GM19468 (cell line): ENCODE results near the gene OGDHL.
"Not testable (repeated sequence)": the region's sequence is repeated elsewhere in the genome, so short reads cannot be mapped to it uniquely, and the experiment has no call there.

Experiments
- ATAC-seq: cut with Tn5 transposase; IDR thresholded peaks from one replicate; pipeline ENCODE4 v1.9.1; 2021; ENCODE audit warnings: mild to moderate bottlenecking, moderate library complexity, moderate number of reproducible peaks; ENCODE audit not compliant: unreplicated experiment; ENCODE audit errors: extremely low read depth

The OGDHL gene

DNA sequence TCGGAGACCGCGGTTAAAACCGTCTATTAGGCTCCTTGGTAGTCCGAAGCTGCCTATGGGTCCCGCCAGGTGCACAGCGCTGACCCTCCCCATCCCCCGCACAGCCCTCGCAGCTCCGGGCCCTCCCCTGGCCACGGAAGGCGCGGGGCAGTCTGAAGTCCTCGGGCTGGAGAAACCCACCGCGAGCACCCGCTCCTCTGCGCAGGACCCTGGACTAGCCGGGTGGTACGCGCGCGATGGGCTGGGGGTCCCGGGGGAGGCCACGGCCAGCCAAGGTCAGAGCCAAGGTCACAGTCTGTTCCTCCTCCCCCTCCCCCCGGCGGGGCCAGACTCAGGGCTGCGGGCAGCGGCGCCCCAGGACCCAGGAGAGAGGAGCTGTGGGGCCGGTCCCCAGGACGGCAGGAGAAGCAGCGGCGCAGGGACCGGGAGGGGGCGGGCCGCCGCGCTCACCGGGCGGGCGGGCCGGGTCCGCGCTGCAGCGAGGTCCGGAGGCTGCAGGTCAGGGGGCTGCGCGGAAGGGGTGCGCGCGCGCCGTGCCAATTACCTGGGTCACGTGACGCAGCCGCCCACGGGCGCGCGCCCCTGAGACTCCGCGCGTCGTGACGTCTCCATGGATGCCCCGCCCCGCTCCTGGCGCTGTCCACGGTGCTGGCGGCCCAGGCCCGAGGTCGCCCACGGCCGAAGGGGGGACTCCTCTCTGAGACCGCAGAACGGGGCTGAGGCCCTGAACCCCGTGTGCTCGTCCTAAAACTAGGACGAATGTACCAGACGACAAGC is at the start of gene OGDHL:
TSS of gene OGDHL (minus strand) at position 535 of the 777 bp plus-strand sequence. CDS start 3,731 bp downstream, outside the sequence.
- peak; percentile 32 for ATAC-seq

DNA sequence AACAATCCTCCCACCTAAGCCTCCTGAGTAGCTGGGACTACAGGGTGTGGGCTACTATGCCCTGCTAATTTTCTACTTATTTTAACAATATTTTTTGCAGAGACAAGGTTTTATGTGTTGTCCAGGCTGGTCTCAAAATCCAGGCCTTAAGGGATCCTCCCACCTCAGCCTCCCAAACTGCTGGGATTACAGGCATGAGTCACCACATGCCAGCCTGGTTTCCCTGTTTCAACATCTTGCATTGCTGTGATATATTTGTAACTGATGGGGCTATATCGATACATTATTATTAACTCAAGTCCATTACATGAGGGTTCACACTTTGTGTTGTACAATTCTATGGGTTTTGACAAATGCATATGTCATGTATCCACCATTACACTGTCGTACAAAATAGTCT is 41.9 kb upstream of the OGDHL start:
- no peak for ATAC-seq

DNA sequence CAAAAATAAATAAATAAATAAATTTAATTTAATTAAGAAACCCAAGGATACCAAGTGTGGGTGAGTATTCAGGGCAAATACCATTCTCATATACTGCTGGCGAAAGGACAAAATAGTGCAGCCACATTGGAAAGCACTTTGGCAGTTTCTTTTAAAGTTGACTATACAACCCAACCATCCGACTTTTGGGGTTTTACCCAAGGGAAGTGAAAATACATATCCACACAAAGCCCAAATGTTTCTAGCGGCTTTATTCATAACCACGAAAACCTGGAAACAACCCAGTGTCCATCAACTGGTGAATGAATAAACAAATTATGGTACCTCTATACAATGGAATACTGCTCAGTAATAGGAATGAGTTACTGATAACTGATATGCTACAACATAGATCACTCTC is 36.2 kb upstream of the OGDHL start:
- ATAC-seq = no peak

DNA sequence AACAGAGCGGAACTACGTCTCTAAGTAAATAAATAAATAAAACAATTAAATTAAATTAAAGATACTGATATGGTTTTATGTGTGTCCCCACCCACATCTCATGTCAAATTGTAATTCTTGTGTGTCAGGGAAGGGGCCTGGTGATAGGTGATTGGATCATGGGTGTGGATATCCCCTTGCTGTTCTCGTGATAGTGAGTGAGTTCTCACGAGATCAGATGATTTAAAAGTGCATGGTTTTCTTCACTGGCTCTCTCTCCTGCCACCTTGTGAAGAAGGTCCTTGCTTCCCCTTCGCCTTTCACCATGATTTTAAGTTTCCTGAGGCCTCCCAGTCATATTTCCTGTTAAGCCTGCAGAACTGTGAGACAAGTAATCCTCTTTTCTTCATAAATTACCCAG is 29.0 kb upstream of the OGDHL start:
- no peak for ATAC-seq

DNA sequence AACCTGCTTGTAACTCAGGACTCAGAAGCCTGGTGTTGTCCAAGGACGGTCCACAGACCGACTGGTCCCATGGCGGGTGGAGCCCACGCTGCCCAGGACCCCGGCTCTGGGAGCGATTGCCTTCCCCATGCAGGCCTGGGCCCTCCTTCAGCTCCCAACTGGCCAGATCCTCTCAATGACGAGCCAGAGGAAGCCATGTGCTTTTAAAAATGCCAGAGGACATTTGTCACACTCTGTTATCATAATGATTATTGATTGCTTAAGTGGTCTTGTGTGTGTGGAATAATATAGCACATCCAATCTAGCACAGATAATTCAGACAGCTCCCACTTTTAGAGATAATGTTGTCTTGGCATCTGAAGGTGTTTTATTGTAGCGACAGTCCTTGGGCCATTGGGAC is 22.6 kb upstream of the OGDHL start:
- no peak for ATAC-seq

DNA sequence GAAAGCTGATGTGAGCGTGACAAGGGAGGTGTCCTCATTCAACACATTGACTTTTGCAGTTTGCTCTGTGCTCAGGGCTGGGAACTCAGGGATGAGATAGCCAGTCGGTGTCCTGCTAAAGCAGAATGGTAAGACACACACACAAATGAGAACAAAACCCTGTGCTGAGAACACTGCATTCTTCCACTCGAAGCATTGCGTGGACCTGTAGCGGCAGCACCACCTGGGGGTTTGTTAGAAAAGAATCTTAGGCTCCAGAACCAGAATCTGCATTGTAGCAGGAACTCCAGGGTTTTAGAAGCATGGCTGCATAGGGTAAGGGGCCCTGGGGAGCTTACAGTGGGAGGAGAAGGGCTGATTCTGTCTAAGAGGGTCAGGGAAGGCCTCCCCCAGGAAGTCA is 21.5 kb upstream of the OGDHL start:
- no peak for ATAC-seq

DNA sequence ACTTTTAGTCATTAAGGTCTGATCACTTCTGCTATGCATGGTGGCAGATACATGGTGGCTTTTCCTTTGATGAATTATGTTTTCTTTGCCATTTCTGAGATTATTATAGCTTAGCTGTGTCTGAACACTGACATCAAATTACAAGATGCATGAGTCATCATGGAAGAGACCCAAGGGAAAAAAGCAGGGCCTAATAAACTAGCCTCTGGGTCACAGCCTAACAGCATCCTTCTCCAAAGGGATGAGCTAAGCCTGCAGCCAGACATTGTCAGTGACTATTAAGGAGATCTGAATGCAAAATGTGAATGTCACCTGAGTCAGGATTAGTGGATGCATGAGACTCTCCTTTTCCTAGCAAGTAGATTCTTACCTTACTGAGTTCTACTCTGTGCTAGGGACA is 19.1 kb upstream of the OGDHL start:
- no peak for ATAC-seq

DNA sequence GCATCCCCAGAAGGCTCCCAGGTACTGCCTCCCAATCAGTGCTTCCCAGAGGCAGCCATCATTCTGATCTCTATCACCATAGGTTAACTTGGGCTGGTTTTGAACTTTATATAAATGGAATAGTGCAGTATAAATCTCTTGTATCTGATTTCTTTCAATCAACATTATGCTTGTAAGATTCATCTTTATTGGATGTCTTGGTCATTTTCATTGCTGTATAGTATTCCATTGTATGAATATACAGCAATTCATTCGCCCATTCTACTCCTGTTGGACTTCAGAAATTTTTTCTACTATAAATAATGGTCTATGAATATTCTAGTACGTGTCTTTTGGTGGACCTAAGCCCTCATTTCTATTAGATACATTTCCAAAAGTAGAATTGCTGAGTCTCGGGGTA is 16.1 kb upstream of the OGDHL start:
- no peak for ATAC-seq

DNA sequence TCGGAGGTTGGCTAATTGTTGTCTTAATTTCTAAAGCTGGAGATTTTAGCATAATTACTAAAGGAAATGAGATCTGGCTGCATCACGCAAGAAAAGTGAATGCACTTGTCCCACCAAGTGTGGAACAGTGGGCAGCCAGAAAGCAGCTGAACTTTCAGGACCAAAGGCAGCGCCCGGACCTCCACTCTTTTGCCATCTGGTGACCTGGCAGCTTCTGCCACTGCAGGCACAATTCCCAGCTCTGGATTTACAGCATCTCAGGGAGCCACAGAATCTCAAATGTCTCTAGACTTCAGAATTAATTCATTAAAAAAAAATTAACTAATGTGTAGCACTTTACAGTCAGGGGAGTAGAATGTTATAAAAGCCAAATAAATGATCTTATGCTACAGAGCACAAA is 14.7 kb upstream of the OGDHL start:
- ATAC-seq = no peak

DNA sequence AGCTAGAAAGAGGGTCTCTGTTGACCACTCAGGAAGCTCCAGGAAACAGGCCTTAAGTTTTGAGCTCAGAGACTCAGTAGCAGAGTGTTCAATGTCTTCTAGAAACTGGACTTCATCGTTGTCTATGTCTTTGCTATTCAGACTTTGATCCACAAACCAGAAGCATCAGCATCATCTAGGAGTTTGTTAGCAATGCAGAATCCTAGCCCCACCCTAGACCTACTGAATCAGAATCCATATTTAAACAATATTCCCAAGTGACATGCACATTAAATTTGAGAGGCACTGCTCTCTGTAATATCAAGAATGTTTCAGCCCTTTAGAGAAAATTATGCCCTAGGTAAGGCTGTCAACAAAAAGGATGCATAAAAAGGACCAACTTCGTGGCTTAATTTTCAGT is 12.9 kb upstream of the OGDHL start:
- no peak for ATAC-seq

DNA sequence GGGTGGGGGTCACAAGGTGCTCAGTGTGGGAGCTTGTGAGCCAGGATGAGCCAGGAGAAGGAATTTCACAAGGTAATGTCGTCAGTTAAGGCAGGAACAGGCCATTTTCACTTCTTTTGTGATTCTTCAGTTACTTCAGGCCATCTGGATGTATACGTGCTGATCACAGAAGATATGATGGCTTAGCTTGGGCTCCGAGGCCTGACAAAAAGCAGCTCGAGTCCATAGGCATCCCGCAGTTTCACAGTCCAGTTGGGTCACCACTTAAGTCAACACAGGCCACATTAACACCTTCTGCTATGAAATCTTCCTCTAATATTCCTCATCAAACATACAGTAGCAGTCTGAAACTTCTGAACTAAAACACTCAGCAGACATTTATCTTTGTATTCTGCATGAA is 10.8 kb upstream of the OGDHL start:
- ATAC-seq = not testable (repeated sequence)

DNA sequence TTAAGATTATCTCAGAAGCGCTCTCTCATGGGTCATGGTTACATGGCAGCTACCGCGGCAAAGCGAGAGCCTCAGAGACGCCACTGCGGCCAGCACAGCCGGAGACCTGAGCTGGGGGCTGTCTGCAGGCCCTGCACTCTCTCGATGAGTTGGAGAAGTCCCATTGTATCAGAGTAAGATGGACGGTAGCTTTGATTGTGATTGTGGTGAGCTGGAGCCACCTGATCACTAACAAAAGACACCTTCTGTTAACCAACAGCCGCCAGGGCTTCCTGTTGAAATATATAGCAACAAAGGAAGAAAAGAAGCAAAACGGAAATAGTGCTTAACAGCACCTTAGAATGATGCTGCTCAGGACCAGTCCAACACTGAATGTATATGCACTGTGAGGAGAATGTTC is 8.9 kb upstream of the OGDHL start:
- not testable (repeated sequence) for ATAC-seq

DNA sequence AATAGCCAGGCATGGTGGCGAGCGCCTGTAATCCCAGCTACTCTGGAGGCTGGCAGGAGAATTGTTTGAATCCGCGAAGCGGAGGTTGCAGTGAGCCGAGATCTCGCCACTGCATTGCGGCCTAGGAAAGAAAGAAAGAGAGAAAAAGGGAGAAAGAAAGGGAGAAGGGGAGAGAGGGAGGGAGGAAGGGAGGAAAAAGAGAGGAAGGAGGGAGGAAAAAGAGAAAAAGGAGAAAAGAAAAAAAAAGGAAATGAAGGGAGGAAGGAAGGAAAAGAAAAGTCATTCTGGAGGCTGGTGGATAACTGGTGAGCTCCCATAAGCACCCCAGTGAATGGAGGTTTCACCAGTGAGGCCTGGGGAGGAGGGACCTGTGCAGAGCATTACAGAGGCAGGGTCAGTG is 7.6 kb upstream of the OGDHL start:
- no peak for ATAC-seq

DNA sequence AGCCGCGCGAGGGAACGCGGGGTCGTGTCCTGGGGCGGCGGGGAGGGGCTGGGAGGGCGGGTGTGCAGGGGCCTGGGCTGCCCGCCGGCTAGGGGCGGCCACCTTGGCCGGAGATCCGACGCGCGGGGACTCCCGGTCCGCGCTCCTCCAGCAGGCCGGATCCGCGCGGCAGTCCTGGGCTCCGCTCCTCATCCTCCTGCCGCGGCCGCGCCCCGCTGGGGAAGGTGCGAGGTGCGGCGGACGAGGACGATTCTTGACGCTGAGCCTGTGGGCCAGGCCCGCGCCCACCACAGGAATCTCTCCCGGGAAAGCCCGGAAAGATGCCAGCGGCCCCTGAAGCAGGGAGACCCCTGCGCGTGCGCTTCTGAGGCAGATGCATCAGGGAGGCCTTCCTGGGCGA is 6.6 kb upstream of the OGDHL start:
- ATAC-seq = no peak

DNA sequence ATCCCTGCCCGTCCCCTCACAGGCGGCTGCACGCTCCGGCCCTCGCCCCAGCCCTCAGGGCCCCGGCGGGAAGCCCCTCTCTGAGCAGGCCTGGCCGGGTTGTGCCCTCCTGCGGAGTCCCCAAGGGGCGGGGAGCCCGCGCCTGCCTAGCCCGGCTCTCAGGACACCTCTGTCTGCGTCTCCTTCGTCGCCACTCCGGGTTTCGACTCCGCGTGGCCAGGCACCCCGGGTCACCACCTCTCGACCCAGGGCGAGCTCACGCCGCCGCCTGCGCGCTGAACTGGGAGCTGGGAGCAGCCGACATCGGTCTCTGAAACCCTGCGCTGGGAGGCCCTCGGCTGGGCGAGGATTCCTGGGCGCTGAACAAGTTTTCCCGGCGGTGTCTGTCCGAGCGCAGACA is 6.2 kb upstream of the OGDHL start:
- no peak for ATAC-seq

DNA sequence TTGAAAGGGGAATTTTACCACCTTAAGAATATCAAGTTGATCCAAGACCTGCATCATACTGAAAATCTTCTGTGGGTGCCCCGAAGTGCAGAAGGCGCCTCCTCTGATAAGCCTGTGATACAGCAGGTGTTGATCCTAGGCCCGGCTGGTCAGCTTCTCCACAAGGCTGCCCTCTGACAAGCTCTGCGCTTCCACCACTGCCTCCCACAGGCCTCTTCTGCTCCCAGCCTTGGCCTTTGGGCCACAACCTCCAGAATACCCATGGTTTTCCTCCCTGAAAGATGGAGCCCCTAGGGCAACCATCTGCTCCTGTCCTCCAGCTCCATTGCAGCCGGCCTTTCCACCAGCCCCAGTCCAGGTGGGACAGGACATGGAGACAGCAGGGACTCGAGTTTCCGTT is 5.6 kb upstream of the OGDHL start:
- ATAC-seq = no peak

DNA sequence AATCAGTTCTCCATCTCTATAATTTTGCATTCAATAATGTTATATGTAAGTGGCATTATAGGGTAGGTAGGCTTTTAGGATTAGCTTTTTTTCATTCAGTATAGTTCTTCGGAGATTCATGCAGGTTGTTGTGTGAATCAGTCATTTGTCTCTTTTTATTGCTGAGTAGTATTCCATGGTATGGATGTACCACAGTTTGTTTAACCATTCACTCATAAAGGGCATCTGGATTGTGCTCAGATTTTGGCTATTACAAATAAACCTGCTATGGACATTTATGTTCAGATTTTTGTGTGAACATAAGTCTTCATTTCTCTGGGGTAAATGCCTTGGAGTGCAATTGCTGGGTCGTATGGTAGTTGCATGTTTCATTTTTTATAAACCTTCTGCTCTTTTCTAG is 4.4 kb upstream of the OGDHL start:
- ATAC-seq = no peak

DNA sequence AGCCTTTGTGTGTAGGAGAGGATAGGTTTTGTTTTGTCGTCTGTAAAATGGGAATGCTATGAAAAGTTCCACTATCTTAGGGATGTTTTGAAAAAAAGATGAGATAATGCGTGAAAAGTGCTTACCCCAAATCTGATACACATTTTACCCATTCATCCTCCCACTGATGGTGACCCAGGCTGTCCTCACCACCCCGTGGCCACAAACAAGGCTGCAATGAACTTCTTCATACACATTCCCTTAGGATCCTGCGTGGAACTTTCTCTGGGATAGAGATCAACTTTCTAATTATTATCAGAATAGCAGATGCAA is 399 bp upstream of the OGDHL start:
- ATAC-seq = no peak

DNA sequence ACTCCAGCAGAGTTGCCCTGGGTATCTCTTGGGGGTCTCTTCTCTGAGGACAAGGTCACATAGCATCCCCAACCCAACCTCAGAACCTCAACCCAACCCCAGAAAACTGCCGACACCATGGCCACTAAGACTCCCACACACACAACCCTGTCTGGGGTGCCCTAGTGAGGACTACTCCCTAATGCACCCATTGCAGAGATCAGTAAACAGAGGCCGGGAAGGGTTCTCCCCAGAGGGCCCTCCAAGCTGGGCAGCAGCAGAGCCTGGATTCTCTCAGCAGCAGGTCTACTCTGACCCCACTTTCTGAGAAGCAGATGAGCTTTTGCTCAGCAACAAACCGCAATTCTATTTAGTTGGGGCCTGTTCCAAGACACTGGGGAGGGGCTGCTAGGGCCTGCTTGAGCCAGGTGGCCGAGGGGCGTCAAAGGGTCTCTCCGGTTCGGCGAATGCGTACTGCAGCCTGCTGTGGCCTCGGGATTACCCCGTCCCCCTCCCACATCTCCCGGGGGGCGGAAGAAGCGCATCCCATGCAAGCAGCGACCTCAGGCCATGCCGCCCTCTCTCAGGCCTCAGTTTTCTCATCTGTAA is 828 bp downstream of the OGDHL start:
- no peak for ATAC-seq

DNA sequence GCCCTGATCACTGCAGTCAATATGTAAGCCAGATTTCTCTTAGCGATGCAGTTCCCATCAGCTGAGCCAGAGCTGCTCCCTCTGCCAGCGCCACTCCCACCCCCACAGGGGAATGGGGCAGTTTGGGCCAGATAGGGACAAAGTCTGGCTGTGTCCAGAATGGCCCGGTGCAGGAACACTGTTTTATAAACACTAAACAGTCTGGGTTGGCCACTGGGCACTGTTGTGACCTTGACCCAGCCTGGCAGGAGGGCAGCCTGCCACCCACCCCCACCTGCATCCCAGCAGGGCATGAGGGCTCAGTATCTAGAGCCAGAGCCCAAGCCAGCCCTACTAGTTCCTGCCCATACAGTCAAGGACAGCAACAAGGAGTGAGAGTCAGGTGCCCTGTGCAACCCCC is 1.3 kb downstream of the OGDHL start:
- no peak for ATAC-seq

DNA sequence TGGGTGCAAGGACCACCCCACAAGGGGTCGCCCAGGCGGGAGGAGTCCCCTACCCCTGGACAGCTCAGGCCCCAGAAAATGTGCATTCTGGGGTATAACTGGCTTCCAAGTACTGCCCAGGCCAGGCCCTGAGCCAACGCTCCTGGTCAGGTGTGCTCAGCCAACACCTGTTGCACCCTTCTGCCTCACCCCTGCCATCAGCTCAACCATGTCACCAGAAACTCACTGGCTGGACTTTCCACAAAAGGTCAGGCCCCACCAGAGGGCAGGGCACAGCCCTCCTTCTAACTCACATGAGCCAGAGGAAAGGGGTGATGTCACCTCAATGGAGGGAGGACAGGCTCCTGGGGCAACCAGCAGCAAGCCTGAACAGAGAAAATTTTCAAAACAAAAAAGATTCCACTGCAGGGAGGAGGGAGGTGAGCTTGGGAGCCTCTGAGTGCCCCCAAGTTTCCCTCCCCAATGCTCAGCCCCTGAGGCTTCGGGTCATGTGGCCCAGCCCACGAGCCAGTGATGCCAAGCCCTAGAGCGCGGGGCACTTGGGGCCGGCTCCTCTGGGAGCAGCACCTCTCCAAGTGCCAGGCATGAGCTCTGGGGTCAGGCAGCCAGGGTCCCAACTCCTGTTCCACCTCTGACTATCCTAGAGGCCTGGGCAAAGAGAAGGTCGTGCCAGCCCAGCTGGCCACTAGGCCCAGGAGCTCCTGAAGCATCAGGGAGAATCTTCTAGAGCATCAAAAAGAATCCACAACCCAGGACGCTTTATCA is 2.2 kb downstream of the OGDHL start:
- ATAC-seq = no peak
